Right lobe of liver (tissue), 4 donors: Measurements from ENCODE around the gene MACROD2.
A peak's percentile ranks its signal among the peaks of the same experiment; 100 is the strongest.

Experiments
- POLR2A ChIP-seq: fragments of 450-650 bp; IDR thresholded peaks from one replicate; pipeline ENCODE4 v1.6.1; 2017; ENCODE audit warnings: antibody characterized with exemption, mild to moderate bottlenecking
- TF ChIP-seq, protein P1 (sequence below), 4 donors: fragments of 200-600 bp in 3 of 4; fragments of 450-650 bp in 1 of 4; IDR thresholded peaks; one replicate each; pipeline versions ENCODE4 v1.5.1 to v1.8.0; 2016 to 2022; ENCODE audit warnings: antibody characterized with exemption in 4 of 4, mild to moderate bottlenecking in 2 of 4
- donor health status: DM: no; HTN: no; CAD: no.
- donor health status: DM: no; HTN: no; CAD: no.
- donor health status: DM: no; HTN: yes; CAD: no.

DNA sequence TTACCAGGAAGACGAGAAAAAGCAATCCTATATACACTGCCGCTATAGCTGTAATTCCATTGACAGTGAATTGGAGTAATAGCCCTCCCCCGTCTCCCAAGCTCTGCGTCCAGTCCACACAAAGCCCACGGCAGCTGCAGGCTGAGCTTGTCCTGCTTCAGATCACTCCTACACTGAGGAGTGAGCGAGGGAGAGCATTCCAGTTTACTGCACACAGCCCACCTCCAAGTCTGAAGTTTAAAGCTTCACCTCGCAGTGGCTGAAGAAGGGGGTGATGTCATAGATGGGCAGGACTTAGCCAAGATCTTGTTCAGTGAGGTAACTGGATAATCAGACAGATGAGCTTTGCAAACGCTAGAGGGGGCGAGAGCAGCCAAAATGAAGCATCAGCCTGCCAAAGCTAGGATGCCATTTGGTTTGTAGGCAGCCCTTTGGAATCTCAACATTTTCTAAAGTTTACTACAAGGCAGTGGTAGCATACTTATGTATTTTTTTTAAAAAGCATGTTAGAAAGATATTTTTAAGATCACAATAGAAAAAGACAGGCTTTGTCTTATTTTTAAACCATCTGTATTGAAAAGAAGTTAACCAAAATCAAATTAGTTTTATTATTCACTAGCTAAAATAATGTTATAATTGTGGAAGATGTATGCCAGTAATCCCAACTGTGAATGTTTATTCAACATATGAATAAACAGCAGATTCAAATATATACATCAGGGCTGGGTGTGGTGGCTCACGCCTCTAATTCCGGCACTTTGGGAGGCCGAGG, 342.3 kb downstream of the MACROD2 start, which contains the start of gene FLRT3:
- TF ChIP-seq, protein P1, sequence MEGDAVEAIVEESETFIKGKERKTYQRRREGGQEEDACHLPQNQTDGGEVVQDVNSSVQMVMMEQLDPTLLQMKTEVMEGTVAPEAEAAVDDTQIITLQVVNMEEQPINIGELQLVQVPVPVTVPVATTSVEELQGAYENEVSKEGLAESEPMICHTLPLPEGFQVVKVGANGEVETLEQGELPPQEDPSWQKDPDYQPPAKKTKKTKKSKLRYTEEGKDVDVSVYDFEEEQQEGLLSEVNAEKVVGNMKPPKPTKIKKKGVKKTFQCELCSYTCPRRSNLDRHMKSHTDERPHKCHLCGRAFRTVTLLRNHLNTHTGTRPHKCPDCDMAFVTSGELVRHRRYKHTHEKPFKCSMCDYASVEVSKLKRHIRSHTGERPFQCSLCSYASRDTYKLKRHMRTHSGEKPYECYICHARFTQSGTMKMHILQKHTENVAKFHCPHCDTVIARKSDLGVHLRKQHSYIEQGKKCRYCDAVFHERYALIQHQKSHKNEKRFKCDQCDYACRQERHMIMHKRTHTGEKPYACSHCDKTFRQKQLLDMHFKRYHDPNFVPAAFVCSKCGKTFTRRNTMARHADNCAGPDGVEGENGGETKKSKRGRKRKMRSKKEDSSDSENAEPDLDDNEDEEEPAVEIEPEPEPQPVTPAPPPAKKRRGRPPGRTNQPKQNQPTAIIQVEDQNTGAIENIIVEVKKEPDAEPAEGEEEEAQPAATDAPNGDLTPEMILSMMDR (IDR thresholded peaks at IDR 0.05), result peak; percentile 67 to 90 (median 84)
- TF ChIP-seq POLR2A, result peak; percentile 97
